ENCODE results near the gene CDC25C.

DNA sequence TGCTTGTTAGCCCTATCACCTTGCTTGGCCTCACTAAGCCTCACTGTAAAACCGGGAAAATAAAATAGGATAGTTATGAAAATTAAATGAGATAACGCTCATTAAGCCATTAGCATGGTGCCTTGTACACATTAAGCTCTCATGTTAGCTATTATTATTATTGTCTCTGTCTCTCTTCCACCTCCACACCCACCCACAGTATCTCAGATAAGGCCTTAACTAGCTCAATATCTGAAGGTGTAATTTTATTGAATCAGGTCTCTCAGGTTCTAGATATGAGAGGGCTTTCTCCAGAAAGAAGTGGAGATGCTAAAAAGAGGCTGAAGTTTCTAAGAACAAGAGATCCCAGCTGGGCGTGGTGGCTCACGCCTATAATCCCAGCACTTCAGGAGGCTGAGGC, 84.8 kb downstream of the CDC25C start:
- TF ChIP-seq SP1 (IDR thresholded peaks at IDR 0.05), result no peak
- no peak for TF ChIP-seq JUND (IDR thresholded peaks at IDR 0.05)
- TF ChIP-seq, protein P1, sequence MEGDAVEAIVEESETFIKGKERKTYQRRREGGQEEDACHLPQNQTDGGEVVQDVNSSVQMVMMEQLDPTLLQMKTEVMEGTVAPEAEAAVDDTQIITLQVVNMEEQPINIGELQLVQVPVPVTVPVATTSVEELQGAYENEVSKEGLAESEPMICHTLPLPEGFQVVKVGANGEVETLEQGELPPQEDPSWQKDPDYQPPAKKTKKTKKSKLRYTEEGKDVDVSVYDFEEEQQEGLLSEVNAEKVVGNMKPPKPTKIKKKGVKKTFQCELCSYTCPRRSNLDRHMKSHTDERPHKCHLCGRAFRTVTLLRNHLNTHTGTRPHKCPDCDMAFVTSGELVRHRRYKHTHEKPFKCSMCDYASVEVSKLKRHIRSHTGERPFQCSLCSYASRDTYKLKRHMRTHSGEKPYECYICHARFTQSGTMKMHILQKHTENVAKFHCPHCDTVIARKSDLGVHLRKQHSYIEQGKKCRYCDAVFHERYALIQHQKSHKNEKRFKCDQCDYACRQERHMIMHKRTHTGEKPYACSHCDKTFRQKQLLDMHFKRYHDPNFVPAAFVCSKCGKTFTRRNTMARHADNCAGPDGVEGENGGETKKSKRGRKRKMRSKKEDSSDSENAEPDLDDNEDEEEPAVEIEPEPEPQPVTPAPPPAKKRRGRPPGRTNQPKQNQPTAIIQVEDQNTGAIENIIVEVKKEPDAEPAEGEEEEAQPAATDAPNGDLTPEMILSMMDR (IDR thresholded peaks at IDR 0.05; ENCODE audit: low read depth, low read length, missing input control), result no peak
- TF ChIP-seq, protein P2, sequence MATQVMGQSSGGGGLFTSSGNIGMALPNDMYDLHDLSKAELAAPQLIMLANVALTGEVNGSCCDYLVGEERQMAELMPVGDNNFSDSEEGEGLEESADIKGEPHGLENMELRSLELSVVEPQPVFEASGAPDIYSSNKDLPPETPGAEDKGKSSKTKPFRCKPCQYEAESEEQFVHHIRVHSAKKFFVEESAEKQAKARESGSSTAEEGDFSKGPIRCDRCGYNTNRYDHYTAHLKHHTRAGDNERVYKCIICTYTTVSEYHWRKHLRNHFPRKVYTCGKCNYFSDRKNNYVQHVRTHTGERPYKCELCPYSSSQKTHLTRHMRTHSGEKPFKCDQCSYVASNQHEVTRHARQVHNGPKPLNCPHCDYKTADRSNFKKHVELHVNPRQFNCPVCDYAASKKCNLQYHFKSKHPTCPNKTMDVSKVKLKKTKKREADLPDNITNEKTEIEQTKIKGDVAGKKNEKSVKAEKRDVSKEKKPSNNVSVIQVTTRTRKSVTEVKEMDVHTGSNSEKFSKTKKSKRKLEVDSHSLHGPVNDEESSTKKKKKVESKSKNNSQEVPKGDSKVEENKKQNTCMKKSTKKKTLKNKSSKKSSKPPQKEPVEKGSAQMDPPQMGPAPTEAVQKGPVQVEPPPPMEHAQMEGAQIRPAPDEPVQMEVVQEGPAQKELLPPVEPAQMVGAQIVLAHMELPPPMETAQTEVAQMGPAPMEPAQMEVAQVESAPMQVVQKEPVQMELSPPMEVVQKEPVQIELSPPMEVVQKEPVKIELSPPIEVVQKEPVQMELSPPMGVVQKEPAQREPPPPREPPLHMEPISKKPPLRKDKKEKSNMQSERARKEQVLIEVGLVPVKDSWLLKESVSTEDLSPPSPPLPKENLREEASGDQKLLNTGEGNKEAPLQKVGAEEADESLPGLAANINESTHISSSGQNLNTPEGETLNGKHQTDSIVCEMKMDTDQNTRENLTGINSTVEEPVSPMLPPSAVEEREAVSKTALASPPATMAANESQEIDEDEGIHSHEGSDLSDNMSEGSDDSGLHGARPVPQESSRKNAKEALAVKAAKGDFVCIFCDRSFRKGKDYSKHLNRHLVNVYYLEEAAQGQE (IDR thresholded peaks at IDR 0.05), result no peak
- TF ChIP-seq, protein P3, sequence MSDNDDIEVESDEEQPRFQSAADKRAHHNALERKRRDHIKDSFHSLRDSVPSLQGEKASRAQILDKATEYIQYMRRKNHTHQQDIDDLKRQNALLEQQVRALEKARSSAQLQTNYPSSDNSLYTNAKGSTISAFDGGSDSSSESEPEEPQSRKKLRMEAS (IDR thresholded peaks at IDR 0.05), result no peak
- TF ChIP-seq EGR1 (IDR thresholded peaks at IDR 0.05; ENCODE audit: low read depth in 2 of 2), result no peak
- TF ChIP-seq TAF1 (conservative IDR thresholded peaks at IDR 0.05), result no peak
- TF ChIP-seq RAD21 (IDR thresholded peaks at IDR 0.05), result no peak
- TF ChIP-seq GABPA (IDR thresholded peaks at IDR 0.05 in 1 of 2, conservative IDR thresholded peaks at IDR 0.05 in 1 of 2), result no peak
- TF ChIP-seq, protein P4, sequence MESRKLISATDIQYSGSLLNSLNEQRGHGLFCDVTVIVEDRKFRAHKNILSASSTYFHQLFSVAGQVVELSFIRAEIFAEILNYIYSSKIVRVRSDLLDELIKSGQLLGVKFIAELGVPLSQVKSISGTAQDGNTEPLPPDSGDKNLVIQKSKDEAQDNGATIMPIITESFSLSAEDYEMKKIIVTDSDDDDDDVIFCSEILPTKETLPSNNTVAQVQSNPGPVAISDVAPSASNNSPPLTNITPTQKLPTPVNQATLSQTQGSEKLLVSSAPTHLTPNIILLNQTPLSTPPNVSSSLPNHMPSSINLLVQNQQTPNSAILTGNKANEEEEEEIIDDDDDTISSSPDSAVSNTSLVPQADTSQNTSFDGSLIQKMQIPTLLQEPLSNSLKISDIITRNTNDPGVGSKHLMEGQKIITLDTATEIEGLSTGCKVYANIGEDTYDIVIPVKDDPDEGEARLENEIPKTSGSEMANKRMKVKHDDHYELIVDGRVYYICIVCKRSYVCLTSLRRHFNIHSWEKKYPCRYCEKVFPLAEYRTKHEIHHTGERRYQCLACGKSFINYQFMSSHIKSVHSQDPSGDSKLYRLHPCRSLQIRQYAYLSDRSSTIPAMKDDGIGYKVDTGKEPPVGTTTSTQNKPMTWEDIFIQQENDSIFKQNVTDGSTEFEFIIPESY (IDR thresholded peaks at IDR 0.05), result no peak
- TF ChIP-seq, protein P5, sequence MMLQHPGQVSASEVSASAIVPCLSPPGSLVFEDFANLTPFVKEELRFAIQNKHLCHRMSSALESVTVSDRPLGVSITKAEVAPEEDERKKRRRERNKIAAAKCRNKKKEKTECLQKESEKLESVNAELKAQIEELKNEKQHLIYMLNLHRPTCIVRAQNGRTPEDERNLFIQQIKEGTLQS (IDR thresholded peaks at IDR 0.05), result no peak
- TF ChIP-seq FOXA1 (IDR thresholded peaks at IDR 0.05), result no peak

All from liver (tissue), 3 donors.